ENCODE data around the gene DMRTA1. TPM values are rescaled to one million over a fixed set of nuclear protein-coding genes. Genes with fewer than 3 reads are reported as not detected.

DMRTA1 gene, protein sequence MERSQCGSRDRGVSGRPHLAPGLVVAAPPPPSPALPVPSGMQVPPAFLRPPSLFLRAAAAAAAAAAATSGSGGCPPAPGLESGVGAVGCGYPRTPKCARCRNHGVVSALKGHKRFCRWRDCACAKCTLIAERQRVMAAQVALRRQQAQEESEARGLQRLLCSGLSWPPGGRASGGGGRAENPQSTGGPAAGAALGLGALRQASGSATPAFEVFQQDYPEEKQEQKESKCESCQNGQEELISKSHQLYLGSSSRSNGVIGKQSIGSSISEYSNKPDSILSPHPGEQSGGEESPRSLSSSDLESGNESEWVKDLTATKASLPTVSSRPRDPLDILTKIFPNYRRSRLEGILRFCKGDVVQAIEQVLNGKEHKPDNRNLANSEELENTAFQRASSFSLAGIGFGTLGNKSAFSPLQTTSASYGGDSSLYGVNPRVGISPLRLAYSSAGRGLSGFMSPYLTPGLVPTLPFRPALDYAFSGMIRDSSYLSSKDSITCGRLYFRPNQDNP
- total RNA-seq (2022; extraction: Qiagen RNA extraction; ENCODE audit: low read depth): 0.89 to 1.1 TPM (median 0.98 TPM) in 5 replicates

DNA sequence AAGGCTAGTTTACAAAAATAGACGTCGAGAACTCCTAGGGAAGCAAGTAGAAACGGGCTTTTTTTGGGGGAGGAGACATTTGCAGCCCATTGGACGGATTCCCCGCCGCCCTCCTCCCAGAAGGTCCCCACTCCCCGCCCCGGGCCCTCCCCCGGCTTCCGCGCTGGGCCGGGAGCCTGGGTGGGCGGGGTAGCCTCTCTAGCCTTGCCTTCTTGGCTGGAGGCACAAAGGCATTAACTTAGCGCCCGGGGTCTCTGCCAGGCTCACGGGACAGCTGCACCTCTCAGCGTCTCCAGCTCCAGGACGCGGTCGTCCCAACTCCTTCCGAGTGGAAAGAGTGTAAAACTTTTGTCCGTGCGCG, at the start of gene DMRTA1:
Gene DMRTA1 (plus strand): TSS at position 236 of the 361 bp plus-strand sequence. CDS start 242 bp downstream, outside the sequence.

